Smooth muscle cell (in vitro differentiated cells): ENCODE data around the gene AMER1. TPM values are rescaled to one million over a fixed set of nuclear protein-coding genes. Genes with fewer than 3 reads are reported as not detected.

ENCODE experiments used
- DNase-seq: peaks from one replicate; lab custom pipeline; 2025; ENCODE audit not compliant: unreplicated experiment; lab: John Stamatoyannopoulos, UW
- H2AFZ ChIP-seq: fragments of 200-600 bp; sonication (generic); 2 replicates; pipeline ENCODE4 v1.6.0; 2016; ENCODE audit warnings: antibody characterized with exemption, low read depth, mild to moderate bottlenecking
- H3F3A ChIP-seq: fragments of 200-600 bp; sonication (generic); 2 replicates; pipeline ENCODE4 v1.6.0; 2017; ENCODE audit warnings: antibody characterized with exemption, low read depth
- H3K27ac ChIP-seq: fragments of 200-600 bp; sonication (generic); 2 replicates; pipeline ENCODE4 v1.5.1; 2016; ENCODE audit warnings: low read depth, mild to moderate bottlenecking
- H3K27me3 ChIP-seq: fragments of 200-600 bp; sonication (generic); 2 replicates; pipeline ENCODE4 v1.6.1; 2016; ENCODE audit warnings: low read depth, mild to moderate bottlenecking
- H3K36me3 ChIP-seq: fragments of 200-600 bp; sonication (generic); 2 replicates; pipeline ENCODE4 v1.5.1; 2016; ENCODE audit warnings: low read depth
- H3K4me1 ChIP-seq: fragments of 200-600 bp; sonication (generic); 2 replicates; pipeline ENCODE4 v1.5.1; 2016; ENCODE audit warnings: low read depth
- H3K4me2 ChIP-seq: fragments of 200-600 bp; sonication (generic); 2 replicates; pipeline ENCODE4 v1.6.0; 2016; ENCODE audit warnings: mild to moderate bottlenecking
- H3K4me3 ChIP-seq: fragments of 200-600 bp; sonication (generic); 2 replicates; pipeline ENCODE4 v1.5.1; 2016; ENCODE audit warnings: mild to moderate bottlenecking
- H3K79me2 ChIP-seq: fragments of 200-600 bp; sonication (generic); 2 replicates; pipeline ENCODE4 v1.6.0; 2016; ENCODE audit warnings: low read depth, mild to moderate bottlenecking
- H3K9ac ChIP-seq: fragments of 200-600 bp; sonication (generic); 2 replicates; pipeline ENCODE4 v1.6.0; 2016; ENCODE audit warnings: low read depth
- H3K9me3 ChIP-seq: fragments of 200-600 bp; sonication (generic); replicated peaks from 2 replicates; pipeline ENCODE4 v1.5.1; 2016; ENCODE audit warnings: low read depth
- H4K20me1 ChIP-seq: fragments of 200-600 bp; sonication (generic); 2 replicates; pipeline ENCODE4 v1.6.0; 2016; ENCODE audit warnings: low read depth
- CTCF ChIP-seq: fragments of 200-600 bp; sonication (generic); IDR thresholded peaks from 2 replicates; pipeline ENCODE4 v1.5.1; 2017; ENCODE audit warnings: borderline replicate concordance, mild to moderate bottlenecking, antibody characterized with exemption; ENCODE audit not compliant: insufficient read depth, poor library complexity, severe bottlenecking
- WGBS: methylation state at CpG from one replicate; pipeline ENCODE4 v1.1.7; 2016; ENCODE audit warnings: low lambda C conversion rate; 5-methylcytosine and 5-hydroxymethylcytosine counted together
- polyA plus RNA-seq: library from polyadenylated mRNA; unstranded; fragments of >200 nt; fragmentation: Nextera tagmentation; extraction: Ambion mirVana; gene quantifications from 2 replicates; pipeline ENCODE4 v1.2.1, GENCODE V29; 2016
- total RNA-seq: library from RNA; depleted of rRNA; stranded (reverse); fragments of >200 nt; gene quantifications from 2 replicates; pipeline ENCODE4 v1.2.3, GENCODE V29; 2014

AMER1 gene
- total and polyA plus RNA-seq, 2 experiments from 2014 or later = 0.16 to 5.5 TPM

- WGBS = 31% methylated on average over 45 of the region's 46 CpGs
- H3K4me2 ChIP-seq = peak overlapping the region; percentile 84
- H3K79me2 ChIP-seq = peaks cover 5% of the 10 kb centered on the region
- H2AFZ ChIP-seq = peak overlapping the region; percentile 75
- H3K9me3 ChIP-seq = no peaks in the 10 kb centered on the region
- TF ChIP-seq CTCF = no peak
- no peaks in the 10 kb centered on the region for H3K36me3 ChIP-seq
- H3K27me3 ChIP-seq = no peaks in the 10 kb centered on the region
- peak overlapping the region; percentile 67 for H3K4me3 ChIP-seq
- DNase-seq = peak; percentile 40
- H4K20me1 ChIP-seq = peaks cover 42% of the 10 kb centered on the region
- peak overlapping the region; percentile 35 for H3K27ac ChIP-seq
- H3F3A ChIP-seq = no peaks in the 10 kb centered on the region
- H3K9ac ChIP-seq = peak overlapping the region; percentile 7
- H3K4me1 ChIP-seq = peaks cover 5% of the 10 kb centered on the region
Measured at GRCh38 chrX:64204701-64205440, 637 bp downstream of the AMER1 start.

GRCh38 chrX:64204252-64204651, 1.3 kb downstream of the AMER1 start:
- Histone ChIP-seq H3K27me3 (no peaks in the 10 kb centered on the region), H3K9me3 (no peaks in the 10 kb centered on the region), H3K4me2 (peak overlapping the region; percentile 84), H2AFZ (no peak overlapping the region), H4K20me1 (peaks cover 48% of the 10 kb centered on the region), H3K4me3 (peak overlapping the region; percentile 67), H3K36me3 (no peaks in the 10 kb centered on the region), H3F3A (no peaks in the 10 kb centered on the region), H3K27ac (peak overlapping the region; percentile 35), H3K4me1 (peaks cover 5% of the 10 kb centered on the region), H3K79me2 (peaks cover 5% of the 10 kb centered on the region), H3K9ac (no peak overlapping the region)
- TF ChIP-seq CTCF = no peak
- WGBS = 66% methylated on average over 23 of the region's 23 CpGs
- no peak for DNase-seq

- no peak overlapping the region for H2AFZ ChIP-seq
- WGBS = 57% methylated on average over 2 of the region's 2 CpGs
- peak overlapping the region; percentile 84 for H3K4me2 ChIP-seq
- no peak for DNase-seq
- H3K36me3 ChIP-seq = no peaks in the 10 kb centered on the region
- TF ChIP-seq CTCF = no peak
- no peak overlapping the region for H3K9ac ChIP-seq
- H3K4me1 ChIP-seq = peaks cover 5% of the 10 kb centered on the region
- peaks cover 5% of the 10 kb centered on the region for H3K79me2 ChIP-seq
- no peaks in the 10 kb centered on the region for H3K9me3 ChIP-seq
- peak overlapping the region; percentile 1 for H3K4me3 ChIP-seq
- no peaks in the 10 kb centered on the region for H3K27me3 ChIP-seq
- H3F3A ChIP-seq = no peaks in the 10 kb centered on the region
- peaks cover 62% of the 10 kb centered on the region for H4K20me1 ChIP-seq
- peak overlapping the region; percentile 35 for H3K27ac ChIP-seq
Measured at GRCh38 chrX:64202808-64203325, 2.6 kb downstream of the AMER1 start.

- peaks cover 5% of the 10 kb centered on the region for H3K79me2 ChIP-seq
- H3K27me3 ChIP-seq = no peaks in the 10 kb centered on the region
- H3K9ac ChIP-seq = no peak overlapping the region
- no peak for DNase-seq
- H3F3A ChIP-seq = no peaks in the 10 kb centered on the region
- H3K4me2 ChIP-seq = no peak overlapping the region
- H2AFZ ChIP-seq = no peak overlapping the region
- H3K9me3 ChIP-seq = no peaks in the 10 kb centered on the region
- H3K36me3 ChIP-seq = no peaks in the 10 kb centered on the region
- no peaks in the 10 kb centered on the region for H3K4me1 ChIP-seq
- H3K27ac ChIP-seq = no peak overlapping the region
- TF ChIP-seq CTCF = no peak
- H4K20me1 ChIP-seq = peaks cover 88% of the 10 kb centered on the region
- no peak overlapping the region for H3K4me3 ChIP-seq
Measured at GRCh38 chrX:64198036-64198435, 7.5 kb downstream of the AMER1 start.
